T-helper 1 cell treated with Interleukin-12 subunit alpha and Interleukin-12 subunit beta and Interleukin-4 antibody, amounts not matched to agents 30 ng/mL and 1 ng/mL, for 36 hours (primary cell): ENCODE measurements around the gene ECPAS. TPM values are rescaled to one million over a fixed set of nuclear protein-coding genes. Genes with fewer than 3 reads are reported as not detected.
"Not testable (repeated sequence)": the region's sequence is repeated elsewhere in the genome, so short reads cannot be mapped to it uniquely, and the experiment has no call there.

Experiments
- intact Hi-C: fragments of 100-400 bp; cut with micrococcal nuclease; formaldehyde crosslinking; loops from one replicate; pipeline ENCODE4 v1.15.1; 2024
- total RNA-seq: library from RNA; stranded (reverse); gene quantifications from 2 replicates; pipeline ENCODE4 v1.2.3, GENCODE V29; 2022

ECPAS gene
- total RNA-seq, 1 donor from 2014 or later: 83.5 TPM

DNA sequence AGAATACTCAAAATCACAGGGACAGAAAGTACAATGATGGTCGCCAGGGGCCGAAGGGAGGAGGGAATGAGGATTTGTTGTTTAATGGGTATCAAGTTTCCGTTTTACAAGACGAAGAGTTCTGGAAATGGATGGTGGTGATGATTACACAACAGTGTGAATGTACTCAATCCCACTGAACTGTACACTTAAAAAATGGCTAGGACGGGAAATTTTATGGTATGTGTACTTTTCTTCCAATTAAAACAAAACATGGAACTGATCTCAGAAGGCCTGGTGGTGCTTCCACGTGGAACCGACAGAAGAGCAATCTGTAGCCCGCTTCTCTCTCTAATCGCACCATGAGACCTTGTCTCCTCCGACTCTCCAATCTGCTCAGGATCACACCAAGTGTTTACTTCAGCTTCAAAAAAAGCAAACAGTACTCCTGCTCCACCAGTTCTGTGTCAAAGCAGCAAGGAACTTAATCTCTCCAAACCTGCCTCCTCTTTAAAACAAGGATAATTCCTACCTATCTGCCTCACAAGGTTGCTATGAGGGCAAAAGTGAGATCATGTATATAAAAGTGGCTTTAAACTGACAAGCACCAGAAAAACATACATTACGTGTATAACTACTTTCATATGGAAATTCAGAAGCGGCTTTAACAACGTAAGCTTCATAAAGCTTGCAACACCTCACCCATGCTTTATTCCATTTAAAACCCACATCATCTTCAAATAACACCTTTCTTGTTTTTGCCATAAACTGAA, 2.1 kb downstream of the ECPAS start:
- intact Hi-C loops: loop anchor here (1.0 to 10.0 kb wide), 12 partner anchors 55 to 1919 kb away; partner anchors contain the start of genes ALAD, CDC26, FKBP15 and KIAA1958

GRCh38 chr9:111477677-111478076, 6.5 kb downstream of the ECPAS start:
- intact Hi-C loops: no loop called here

- intact Hi-C loops: no loop called here
Observed at GRCh38 chr9:111475195-111475594, 9.0 kb downstream of the ECPAS start.

DNA sequence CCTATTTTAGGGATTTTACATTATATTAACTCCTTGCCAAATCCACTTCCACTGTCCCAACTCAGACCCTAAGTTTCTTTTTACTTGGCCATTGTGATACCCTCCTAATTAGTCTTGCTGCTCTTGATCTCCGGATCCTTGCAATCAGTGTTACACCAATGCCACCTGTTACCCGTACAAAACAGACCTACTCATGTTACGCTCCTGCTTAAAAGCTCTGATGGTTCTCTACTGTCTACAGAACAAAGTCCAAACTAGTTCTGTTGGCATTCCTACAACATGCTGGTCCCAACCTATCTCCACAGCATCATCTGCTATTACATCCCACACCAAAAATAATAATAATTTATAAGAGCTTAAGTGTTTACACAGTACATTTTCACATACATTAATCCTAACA, 9.8 kb downstream of the ECPAS start:
- intact Hi-C loops: no loop called here

GRCh38 chr9:111467778-111468367, 16.3 kb downstream of the ECPAS start:
- intact Hi-C loops: no loop called here

DNA sequence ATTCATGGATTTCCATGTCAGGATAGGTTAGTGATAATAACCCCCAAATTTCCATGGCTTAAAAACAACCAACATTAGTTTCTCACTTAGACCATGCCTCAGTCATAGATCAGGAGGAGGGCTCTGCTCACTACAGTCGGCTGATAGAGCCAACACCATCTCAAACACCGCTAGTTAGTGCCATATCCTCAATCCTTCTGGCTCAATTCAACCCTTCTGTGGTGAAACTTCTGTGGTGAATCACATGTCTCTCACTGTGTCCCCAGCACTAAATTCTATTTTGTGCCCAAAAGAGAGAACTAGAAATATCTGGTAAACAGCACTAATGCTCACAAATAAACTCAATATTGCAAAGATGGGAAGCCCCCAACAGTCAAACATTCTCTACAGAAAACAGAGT, 21.1 kb downstream of the ECPAS start:
- intact Hi-C loops: no loop called here

DNA sequence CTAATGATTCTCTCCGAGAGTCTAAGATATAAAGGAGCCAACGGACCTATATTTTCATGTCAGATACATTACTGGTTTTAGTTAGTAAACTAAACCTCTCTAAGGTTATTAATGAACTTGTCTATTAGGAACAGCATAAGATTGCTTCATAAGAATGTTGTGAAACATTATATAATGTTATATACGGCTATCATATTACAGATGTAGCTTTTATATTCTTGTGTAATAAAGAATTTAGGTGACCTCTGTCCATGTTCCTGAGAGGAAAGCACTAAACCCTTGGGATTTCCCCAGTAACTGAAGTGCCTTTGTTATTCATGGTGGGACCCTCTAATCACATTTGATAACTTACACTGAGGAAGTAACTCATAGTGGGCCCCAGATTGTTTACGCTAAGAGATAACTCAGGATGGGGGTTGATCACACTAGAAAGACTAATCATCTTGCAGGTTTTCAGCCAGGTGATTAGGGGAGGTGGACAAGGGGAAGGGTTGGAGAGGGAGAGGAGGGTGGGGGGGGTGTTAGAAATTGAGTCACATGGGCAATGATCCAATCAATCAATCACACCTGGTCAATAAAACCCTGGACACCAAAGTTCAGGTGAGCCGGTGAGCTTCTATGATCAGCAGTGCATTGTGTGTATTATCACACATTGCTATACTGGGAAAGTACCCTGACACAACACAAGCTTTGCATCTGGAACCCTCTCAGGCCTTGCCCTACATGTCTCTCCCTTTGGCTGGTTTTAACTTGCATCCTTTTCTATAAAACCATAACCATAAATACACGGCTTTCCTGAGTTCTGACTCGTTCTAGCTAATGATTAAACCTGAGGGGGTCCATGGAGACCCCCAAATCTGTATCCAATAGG, 25.8 kb downstream of the ECPAS start:
- intact Hi-C loops: no loop called here

DNA sequence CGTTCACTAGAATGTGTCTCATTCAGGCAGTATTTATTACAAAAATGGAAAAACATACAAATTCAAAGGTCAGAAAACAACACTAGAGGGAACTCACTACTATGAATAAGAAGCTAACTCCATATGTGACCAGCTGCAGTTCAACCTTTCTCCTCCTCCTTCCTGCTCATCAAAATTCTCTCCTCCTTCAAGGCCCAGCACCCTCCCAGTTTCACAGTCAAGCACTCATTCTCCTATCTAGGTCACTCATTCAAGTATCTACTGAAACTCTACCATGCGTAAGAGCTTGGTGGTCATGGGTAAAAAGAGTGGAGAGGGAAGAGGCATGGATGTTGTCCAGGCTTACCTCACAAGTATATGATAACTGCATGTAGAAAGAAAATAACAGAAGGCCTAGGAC, 27.7 kb downstream of the ECPAS start:
- intact Hi-C loops: no loop called here

DNA sequence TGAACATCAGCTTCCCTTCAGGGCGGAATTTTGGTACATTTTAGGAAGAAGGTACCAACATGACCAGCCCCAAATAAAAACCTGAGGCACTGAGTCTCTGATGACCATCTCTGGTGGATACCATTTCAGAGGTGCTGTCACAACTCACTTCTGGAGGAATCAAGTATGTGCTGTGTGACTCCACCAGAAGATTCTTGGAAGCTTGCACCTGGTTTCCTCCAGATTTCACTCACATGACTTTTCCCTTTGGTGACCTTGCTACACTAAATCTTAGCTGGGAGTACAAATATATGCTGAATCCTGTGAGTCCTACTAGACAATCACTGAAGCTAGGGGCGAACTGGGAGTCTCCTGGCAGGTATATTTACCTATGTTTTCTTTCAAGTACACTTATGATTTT, 28.5 kb downstream of the ECPAS start:
- intact Hi-C loops: no loop called here

DNA sequence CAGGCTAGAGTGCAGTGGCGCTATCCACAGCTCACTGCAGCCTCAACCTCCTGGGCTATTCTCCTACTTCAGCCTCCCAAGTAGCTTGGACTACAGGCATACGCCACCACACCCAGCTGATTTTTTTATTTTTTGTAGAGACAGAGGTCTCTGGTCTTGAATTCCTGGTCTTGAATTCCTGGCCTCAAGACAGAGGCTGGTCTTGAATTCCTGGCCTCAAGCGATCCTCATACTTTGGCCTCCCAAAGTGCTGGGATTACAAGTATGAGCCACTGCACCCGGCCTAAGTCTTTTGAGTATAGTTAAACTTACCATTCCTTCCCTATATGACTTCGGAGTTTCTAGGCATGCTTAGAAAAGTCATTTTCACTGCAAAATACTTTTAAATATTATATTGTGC, 29.4 kb downstream of the ECPAS start:
- intact Hi-C loops: no loop called here

DNA sequence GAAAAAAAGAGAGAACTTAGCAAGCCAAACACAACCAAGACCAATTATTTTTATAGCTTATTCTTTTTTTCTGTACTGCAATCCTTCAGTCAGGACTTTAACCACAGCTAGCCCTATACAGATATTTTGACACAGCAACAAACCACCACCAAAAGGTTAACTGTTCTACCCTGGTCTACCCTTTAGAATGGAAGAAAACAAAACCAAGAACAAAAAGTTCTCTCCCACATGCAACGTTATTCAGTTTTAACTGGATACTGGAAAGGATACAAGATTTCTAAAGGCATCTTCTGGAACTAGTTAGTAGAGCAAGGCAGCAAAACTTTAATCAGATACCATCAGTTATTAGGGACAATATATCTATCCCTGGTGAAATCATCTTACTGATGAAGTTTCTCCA, 32.6 kb downstream of the ECPAS start:
- intact Hi-C loops: no loop called here

- intact Hi-C loops: no loop called here
Observed at GRCh38 chr9:111450124-111450523, 34.1 kb downstream of the ECPAS start.

- intact Hi-C loops: no loop called here
Observed at GRCh38 chr9:111449705-111450104, 34.5 kb downstream of the ECPAS start.

GRCh38 chr9:111445799-111446198, 38.4 kb downstream of the ECPAS start:
- intact Hi-C loops: not testable (repeated sequence)

- intact Hi-C loops: no loop called here
Observed at GRCh38 chr9:111443454-111443853, 40.7 kb downstream of the ECPAS start.

GRCh38 chr9:111442360-111443027, 41.7 kb downstream of the ECPAS start:
- intact Hi-C loops: no loop called here

DNA sequence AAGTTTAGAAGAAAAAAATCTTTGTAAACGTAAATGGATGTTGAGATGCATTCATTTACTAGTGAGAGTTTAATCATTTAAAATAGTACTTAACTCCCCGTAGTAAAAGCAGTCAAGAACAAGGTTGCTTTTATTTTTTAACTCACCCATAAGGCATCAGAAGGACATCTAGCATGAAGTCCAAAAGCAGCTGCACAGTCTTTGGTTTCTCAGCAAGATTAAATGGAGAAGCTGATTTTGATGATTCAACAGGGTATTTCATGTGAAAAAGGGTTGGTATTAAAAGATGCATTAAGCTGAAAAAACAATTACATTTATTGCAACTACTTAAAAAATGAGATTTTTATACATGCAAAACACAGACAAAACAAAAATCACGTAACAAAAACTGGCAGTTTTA, 44.0 kb downstream of the ECPAS start:
- intact Hi-C loops: no loop called here

GRCh38 chr9:111438541-111439235, 45.5 kb downstream of the ECPAS start:
- intact Hi-C loops: no loop called here

- intact Hi-C loops: no loop called here
Observed at GRCh38 chr9:111436571-111436970, 47.6 kb downstream of the ECPAS start.

DNA sequence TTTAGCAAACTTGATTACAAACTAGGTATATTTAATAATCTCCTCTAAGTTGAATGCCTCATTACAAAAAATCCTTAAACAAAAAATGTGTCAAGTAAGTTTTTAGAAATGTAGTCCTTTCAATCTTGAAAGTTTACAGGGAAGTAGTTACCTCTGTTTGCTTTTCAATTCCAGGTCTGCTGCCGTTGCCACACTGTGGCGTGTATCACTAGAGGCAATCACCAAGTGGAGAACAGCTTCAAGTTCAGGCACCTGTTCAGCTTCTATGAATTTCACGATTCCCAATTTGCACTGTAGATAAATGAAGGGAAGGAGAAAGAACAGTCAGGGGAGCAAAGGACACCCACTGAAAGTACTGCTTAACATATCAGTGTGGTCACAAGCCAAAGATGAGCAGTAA, 51.1 kb downstream of the ECPAS start:
- intact Hi-C loops: no loop called here

DNA sequence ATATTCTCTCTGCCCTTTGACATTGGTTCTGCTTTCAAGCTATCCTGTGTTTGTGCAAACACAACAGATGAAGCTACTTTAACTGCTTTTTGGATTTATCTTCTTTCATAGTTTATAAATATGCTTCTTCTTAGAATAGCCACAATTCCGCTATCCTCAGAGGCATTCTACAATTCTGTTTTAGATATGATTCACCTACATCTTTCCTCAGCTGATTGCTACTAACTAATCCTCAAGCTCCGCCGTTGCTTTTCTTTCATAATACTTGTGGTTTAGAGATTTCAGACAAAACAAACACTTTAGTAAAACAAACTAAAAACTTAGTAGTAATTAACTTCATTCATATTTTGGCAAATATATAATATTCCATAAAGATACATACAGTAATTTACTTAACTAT, 52.5 kb downstream of the ECPAS start:
- intact Hi-C loops: no loop called here
